IMR-90 (cell line): ENCODE data around the gene TMOD4. TPM values are rescaled to one million over a fixed set of nuclear protein-coding genes. Genes with fewer than 3 reads are reported as not detected.

Experiments used
- ATAC-seq: fragments of 200-7000 bp; cut with Tn5 transposase; 2 replicates; pipeline ENCODE4 v1.9.1; 2020; ENCODE audit warnings: low read depth, mild to moderate bottlenecking, moderate library complexity
- BruUV-seq: library from RNA; stranded (reverse); fragments of 400-500 nt; replicated peaks from 2 replicates; lab custom pipeline; 2021; lab: Mats Ljungman, UMichigan
- CTCF ChIA-PET: fragments of 300-600 bp; formaldehyde crosslinking; extraction: SDS; loops from one replicate; lab custom pipeline; 2021; ENCODE audit warnings: antibody characterized with exemption; lab: Yijun Ruan, JAX
- POLR2A ChIA-PET: fragments of 300-600 bp; sonication (Branson Sonifier 250); formaldehyde crosslinking; loops from one replicate; lab custom pipeline; 2022; ENCODE audit warnings: antibody characterized with exemption; ENCODE audit not compliant: unreplicated experiment; lab: Charles Lee
- DNase-seq: peaks from one replicate; pipeline ENCODE4 v3.0.0; 2013
- H2AFZ ChIP-seq: replicated peaks from 2 replicates; pipeline ENCODE3; 2013; ENCODE audit warnings: low read length, mild to moderate bottlenecking; ENCODE audit not compliant: poor library complexity
- H2AK5ac ChIP-seq: 2 replicates; pipeline ENCODE4 v1.6.1; 2013; ENCODE audit warnings: low read depth, low read length, inconsistent platforms
- H2AK9ac ChIP-seq: replicated peaks from 2 replicates; pipeline ENCODE3; 2013; ENCODE audit warnings: mild to moderate bottlenecking, low read depth, low read length, moderate library complexity; ENCODE audit not compliant: poor library complexity
- H2BK120ac ChIP-seq: 2 replicates; pipeline ENCODE4 v1.6.1; 2013; ENCODE audit warnings: low read depth, low read length, inconsistent platforms
- H2BK15ac ChIP-seq: 3 replicates; pipeline ENCODE4 v1.6.1; 2013; ENCODE audit warnings: low read depth, low read length, inconsistent platforms
- H2BK20ac ChIP-seq: 2 replicates; pipeline ENCODE4 v1.6.1; 2013; ENCODE audit warnings: low read depth, mild to moderate bottlenecking, inconsistent platforms, low read length, moderate library complexity
- H2BK5ac ChIP-seq: 2 replicates; pipeline ENCODE4 v1.6.1; 2013; ENCODE audit warnings: mild to moderate bottlenecking, low read depth, low read length, inconsistent platforms; ENCODE audit not compliant: poor library complexity, severe bottlenecking
- H3K14ac ChIP-seq: replicated peaks from 2 replicates; pipeline ENCODE4 v1.6.1; 2013; ENCODE audit warnings: low read depth, low read length, inconsistent platforms
- H3K18ac ChIP-seq: 2 replicates; pipeline ENCODE4 v1.6.1; 2013; ENCODE audit warnings: low read depth, low read length, control low read depth
- H3K23ac ChIP-seq: 2 replicates; pipeline ENCODE4 v1.6.1; 2013; ENCODE audit warnings: low read depth, low read length, inconsistent platforms
- H3K27ac ChIP-seq: 2 replicates; pipeline ENCODE4 v1.5.1; 2013; ENCODE audit warnings: mild to moderate bottlenecking, control low read depth, low read length; ENCODE audit not compliant: insufficient read depth
- H3K27me3 ChIP-seq: 2 replicates; pipeline ENCODE4 v1.6.1; 2013; ENCODE audit warnings: low read length; ENCODE audit not compliant: control insufficient read depth, insufficient read depth
- H3K36me3 ChIP-seq: 2 replicates; pipeline ENCODE4 v1.6.1; 2013; ENCODE audit warnings: low read length, mixed read lengths; ENCODE audit not compliant: control insufficient read depth, insufficient read depth
- H3K4ac ChIP-seq: 2 replicates; pipeline ENCODE4 v1.6.1; 2013; ENCODE audit warnings: low read depth, low read length, inconsistent platforms
- H3K4me1 ChIP-seq: 2 replicates; pipeline ENCODE4 v1.6.1; 2013; ENCODE audit warnings: low read length, mixed read lengths; ENCODE audit not compliant: control insufficient read depth, insufficient read depth
- H3K4me2 ChIP-seq: 2 replicates; pipeline ENCODE4 v1.6.1; 2013; ENCODE audit warnings: low read depth, mild to moderate bottlenecking, control low read depth, low read length, moderate library complexity
- H3K4me3 ChIP-seq: 2 replicates; pipeline ENCODE4 v1.5.1; 2013; ENCODE audit warnings: low read depth, mild to moderate bottlenecking, control low read depth, low read length, moderate library complexity; ENCODE audit not compliant: insufficient read depth
- H3K56ac ChIP-seq: 2 replicates; pipeline ENCODE4 v1.6.1; 2013; ENCODE audit warnings: low read length, inconsistent platforms; ENCODE audit not compliant: insufficient read depth; ENCODE audit errors: extremely low read depth
- H3K79me1 ChIP-seq, 2 experiments: 2 replicates each; pipeline ENCODE4 v1.6.1; 2013; ENCODE audit warnings: low read length in 2 of 2, inconsistent platforms in 1 of 2, low read depth in 1 of 2
- H3K9ac ChIP-seq: 2 replicates; pipeline ENCODE4 v1.6.1; 2013; ENCODE audit warnings: low read depth, low read length, control low read depth
- H3K9me1 ChIP-seq: 2 replicates; pipeline ENCODE4 v1.6.1; 2013; ENCODE audit warnings: low read length, inconsistent platforms; ENCODE audit not compliant: insufficient read depth
- H3K9me3 ChIP-seq: 2 replicates; pipeline ENCODE4 v1.6.1; 2013; ENCODE audit warnings: low read length; ENCODE audit not compliant: control insufficient read depth, insufficient read depth
- H4K20me1 ChIP-seq: 2 replicates; pipeline ENCODE4 v1.6.1; 2013; ENCODE audit warnings: low read length, inconsistent platforms; ENCODE audit not compliant: insufficient read depth
- H4K5ac ChIP-seq: 2 replicates; pipeline ENCODE4 v1.6.1; 2013; ENCODE audit warnings: mild to moderate bottlenecking, low read depth, low read length, control low read depth
- H4K8ac ChIP-seq, 2 experiments: 2 replicates each; pipeline ENCODE4 v1.6.1; 2013; ENCODE audit warnings: low read depth in 2 of 2, low read length in 2 of 2, control low read depth in 1 of 2, inconsistent platforms in 1 of 2
- H4K91ac ChIP-seq: 2 replicates; pipeline ENCODE4 v1.6.1; 2013; ENCODE audit warnings: low read depth, low read length, inconsistent platforms; ENCODE audit not compliant: insufficient read depth
- CEBPB ChIP-seq: IDR thresholded peaks from 2 replicates; pipeline ENCODE4 v1.6.1; 2012; ENCODE audit warnings: low read depth, low read length, improper control_type of control experiment
- MAFK ChIP-seq: IDR thresholded peaks from 2 replicates; pipeline ENCODE4 v1.6.1; 2012; ENCODE audit warnings: low read depth, low read length, improper control_type of control experiment
- MAZ ChIP-seq: IDR thresholded peaks from 2 replicates; pipeline ENCODE4 v1.6.1; 2012; ENCODE audit warnings: low read depth, mild to moderate bottlenecking, low read length, improper control_type of control experiment, moderate library complexity, borderline replicate concordance
- RAD21 ChIP-seq: IDR thresholded peaks from 2 replicates; pipeline ENCODE4 v1.6.1; 2012; ENCODE audit warnings: low read length, improper control_type of control experiment
- RCOR1 ChIP-seq: IDR thresholded peaks from 2 replicates; pipeline ENCODE4 v1.6.1; 2012; ENCODE audit warnings: mild to moderate bottlenecking, low read length, improper control_type of control experiment; ENCODE audit not compliant: insufficient replicate concordance
- SMC3 ChIP-seq: fragments of 150-350 bp; IDR thresholded peaks from 2 replicates; pipeline ENCODE4 v1.6.1; 2016; ENCODE audit warnings: low read depth, mild to moderate bottlenecking, antibody characterized with exemption, low read length, moderate library complexity
- WGBS, 2 experiments: methylation state at CpG; one replicate each; pipeline versions ENCODE4 v1.1.5 to v1.1.7; 2013; ENCODE audit warnings: missing lambda C conversion rate in 2 of 2; ENCODE audit not compliant: insufficient read length in 1 of 2; ENCODE audit errors: extremely low coverage in 2 of 2; 5-methylcytosine and 5-hydroxymethylcytosine counted together
- dilution Hi-C: fragments of 300-500 bp; cut with HindIII; formaldehyde crosslinking; loops from one replicate; pipeline ENCODE4 v1.14.3; 2018; ENCODE audit warnings: low sequenced_read_pairs; ENCODE audit not compliant: unreplicated experiment
- in situ Hi-C: fragments of 300-500 bp; cut with MboI; formaldehyde crosslinking; loops from 3 replicates; pipeline ENCODE4 v1.14.3; 2019; ENCODE audit warnings: low sequenced_read_pairs, inconsistent platforms, mixed read lengths
- intact Hi-C: fragments of 100-400 bp; cut with micrococcal nuclease; formaldehyde crosslinking; loops from 2 replicates; pipeline ENCODE4 v1.10.0; 2022
- polyA plus RNA-seq, 3 experiments: library from polyadenylated mRNA; depleted of rRNA; stranded (reverse); fragments of >200 nt; gene quantifications; 2 replicates each; pipeline ENCODE4 v1.2.3, GENCODE V29; 2012; ENCODE audit warnings: low replicate concordance in 1 of 3
- total RNA-seq: library from RNA; depleted of rRNA; stranded (reverse); fragments of >200 nt; gene quantifications from 2 replicates; pipeline ENCODE4 v1.2.3, GENCODE V29; 2012
- TF ChIP-seq, protein P1 (sequence below): fragments of 150-350 bp; IDR thresholded peaks from 2 replicates; pipeline ENCODE4 v1.6.1; 2016; ENCODE audit warnings: low read depth, mild to moderate bottlenecking, low read length, moderate library complexity, borderline replicate concordance

The TMOD4 gene
- total and polyA plus RNA-seq, 2 of the 4 experiments (the other 2 are of a cell fraction): 0.27 TPM; not detected in 1

DNA sequence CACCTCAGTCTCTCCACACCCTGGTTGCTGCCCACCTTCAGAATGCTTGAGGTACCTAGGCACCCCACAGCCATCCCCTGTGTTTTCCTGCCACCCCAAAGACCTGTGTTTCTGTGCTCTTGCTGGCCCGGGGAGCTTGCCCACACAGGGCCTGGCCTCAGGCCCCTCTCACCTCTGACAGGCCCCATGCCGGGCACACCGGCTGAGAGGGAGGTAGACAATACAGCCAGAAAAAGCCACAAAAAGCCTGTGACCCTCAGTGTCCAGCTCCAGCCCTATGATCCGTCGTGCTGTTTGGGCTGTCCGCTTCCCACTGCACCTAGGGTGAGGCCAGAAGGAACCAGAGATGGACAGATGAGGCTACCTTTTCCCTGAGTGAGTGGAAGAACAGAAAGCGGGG lies 40.8 kb downstream of the TMOD4 start (continued):
- TF ChIP-seq, protein P1, sequence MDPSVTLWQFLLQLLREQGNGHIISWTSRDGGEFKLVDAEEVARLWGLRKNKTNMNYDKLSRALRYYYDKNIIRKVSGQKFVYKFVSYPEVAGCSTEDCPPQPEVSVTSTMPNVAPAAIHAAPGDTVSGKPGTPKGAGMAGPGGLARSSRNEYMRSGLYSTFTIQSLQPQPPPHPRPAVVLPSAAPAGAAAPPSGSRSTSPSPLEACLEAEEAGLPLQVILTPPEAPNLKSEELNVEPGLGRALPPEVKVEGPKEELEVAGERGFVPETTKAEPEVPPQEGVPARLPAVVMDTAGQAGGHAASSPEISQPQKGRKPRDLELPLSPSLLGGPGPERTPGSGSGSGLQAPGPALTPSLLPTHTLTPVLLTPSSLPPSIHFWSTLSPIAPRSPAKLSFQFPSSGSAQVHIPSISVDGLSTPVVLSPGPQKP: no peak
- TF ChIP-seq MAZ (no peak), SMC3 (no peak), MAFK (no peak)

GRCh38 chr1:151134396-151134795 lies 41.4 kb downstream of the TMOD4 start:
- Histone ChIP-seq H2BK15ac (no peak overlapping the region), H4K20me1 (no peaks in the 10 kb centered on the region), H2AFZ (no peak overlapping the region), H2BK5ac (no peak overlapping the region), H4K8ac (no peak overlapping the region), H3K9me3 (no peaks in the 10 kb centered on the region), H3K27me3 (peaks cover 9% of the 10 kb centered on the region), H2BK20ac (no peak overlapping the region), H3K14ac (no peak overlapping the region), H3K9me1 (no peaks in the 10 kb centered on the region), H3K4me2 (no peak overlapping the region), H4K5ac (no peak overlapping the region), H4K91ac (no peak overlapping the region), H3K18ac (no peak overlapping the region), H2BK120ac (no peak overlapping the region), H3K4me3 (no peak overlapping the region), H3K27ac (no peak overlapping the region), H3K79me1 (no peaks in the 10 kb centered on the region), H3K36me3 (peaks cover 9% of the 10 kb centered on the region; the same call in 1 of the 2 replicates), H3K9ac (no peak overlapping the region), H3K23ac (no peak overlapping the region), H2AK9ac (peak overlapping the region; percentile 38), H3K4ac (no peak overlapping the region), H3K56ac (no peak overlapping the region), H3K4me1 (no peaks in the 10 kb centered on the region), H2AK5ac (no peak overlapping the region)
- DNase-seq: no peak
- TF ChIP-seq RAD21 (no peak), CEBPB (no peak), RCOR1 (no peak)
- dilution Hi-C loops (no loop called here), in situ Hi-C loops (no loop called here), intact Hi-C loops (no loop called here)
- POLR2A ChIA-PET: no interaction called here
- WGBS, 2 experiments: no CpG with 5 or more reads among the region's 3 CpGs
- CTCF ChIA-PET: no interaction called here
- ATAC-seq: no peak
- BruUV-seq: no TSS peak
